DMS53 (cell line): Measurements from ENCODE around the gene METTL17.
"Not testable (repeated sequence)": the region's sequence is repeated elsewhere in the genome, so short reads cannot be mapped to it uniquely, and the experiment has no call there.

ENCODE experiments used
- DNase-seq: peaks from one replicate; lab custom pipeline; 2025; lab: John Stamatoyannopoulos, UW

The METTL17 gene

GRCh38 chr14:20989787-20990600 lies at the start of gene METTL17:
Gene METTL17, plus strand, starts transcription at chr14:20989980. Its CDS starts 23 bp downstream, at chr14:20990003.
- peak; percentile 85 for DNase-seq

- DNase-seq = not testable (repeated sequence)
These were observed 44.6 kb upstream of the METTL17 start for GRCh38 chr14:20945146-20945545.

GRCh38 chr14:20946707-20947106 lies 43.1 kb upstream of the METTL17 start:
- DNase-seq = not testable (repeated sequence)

DNA sequence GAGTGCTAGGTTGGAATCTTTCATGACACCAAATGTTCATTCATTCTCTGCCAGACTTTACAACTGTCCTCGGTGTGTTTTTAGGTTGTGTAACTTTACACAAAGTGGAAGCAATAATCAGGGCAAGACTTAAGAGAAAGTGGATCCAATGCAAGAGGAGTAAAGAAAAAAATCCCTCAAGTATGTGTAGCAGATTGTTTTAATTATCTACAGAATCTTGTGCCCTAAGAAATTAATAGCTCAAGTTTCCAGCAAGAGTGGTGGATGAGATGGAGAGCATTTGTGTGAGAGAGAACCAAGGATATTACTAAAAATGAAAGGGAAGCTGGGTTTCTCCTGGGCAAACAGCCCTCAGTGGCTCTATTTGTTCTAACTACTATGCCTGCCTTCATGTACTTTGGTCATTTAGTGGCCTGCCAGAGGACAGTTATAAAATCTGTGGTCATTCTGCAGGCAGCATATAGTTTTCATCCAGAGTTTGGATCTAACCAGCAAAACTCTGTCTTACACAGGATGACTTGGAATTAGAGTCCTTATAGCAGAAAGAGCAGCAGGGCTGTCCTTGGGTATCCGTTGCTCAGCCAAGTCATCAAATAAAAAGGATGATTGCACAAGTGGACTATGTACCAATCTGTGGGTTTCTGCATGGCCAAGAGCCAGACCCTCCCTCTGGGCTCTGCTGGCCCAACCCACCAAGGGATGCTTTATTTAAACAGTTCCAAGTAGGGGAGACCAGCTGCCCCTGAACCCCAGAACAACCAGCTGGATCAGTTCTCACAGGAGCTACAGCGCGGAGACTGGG lies 34.8 kb upstream of the METTL17 start, which contains the start of gene RNASE2:
RNASE2 (plus strand) TSS at position 752 of the 802 bp plus-strand sequence. CDS start 285 bp downstream, outside the sequence.
- not testable (repeated sequence) for DNase-seq

- not testable (repeated sequence) for DNase-seq
These were observed 34.3 kb upstream of the METTL17 start for GRCh38 chr14:20955538-20955873.

- DNase-seq = no peak
These were observed 33.3 kb upstream of the METTL17 start for GRCh38 chr14:20956376-20956976.

DNA sequence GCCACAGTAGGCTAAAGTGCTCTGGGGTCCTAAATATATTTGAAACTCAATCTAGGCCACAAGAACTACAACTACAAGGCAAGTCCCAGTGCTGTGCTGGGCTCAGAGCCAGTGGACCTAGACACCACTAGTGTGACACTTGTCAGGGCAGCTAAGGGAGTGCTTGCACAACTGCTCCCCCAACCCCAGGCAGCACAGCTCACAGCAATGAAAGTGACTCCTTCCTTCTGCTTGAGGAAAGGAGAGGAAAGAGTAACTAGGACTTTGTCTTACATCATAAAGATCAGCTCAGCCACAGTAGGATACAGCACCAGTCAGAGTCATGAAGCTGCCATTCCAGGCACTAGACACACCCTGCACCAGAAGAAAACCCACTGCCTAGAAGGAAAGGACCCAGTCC lies 30.8 kb upstream of the METTL17 start:
- not testable (repeated sequence) for DNase-seq

GRCh38 chr14:20969336-20969735 lies 20.4 kb upstream of the METTL17 start:
- no peak for DNase-seq

DNA sequence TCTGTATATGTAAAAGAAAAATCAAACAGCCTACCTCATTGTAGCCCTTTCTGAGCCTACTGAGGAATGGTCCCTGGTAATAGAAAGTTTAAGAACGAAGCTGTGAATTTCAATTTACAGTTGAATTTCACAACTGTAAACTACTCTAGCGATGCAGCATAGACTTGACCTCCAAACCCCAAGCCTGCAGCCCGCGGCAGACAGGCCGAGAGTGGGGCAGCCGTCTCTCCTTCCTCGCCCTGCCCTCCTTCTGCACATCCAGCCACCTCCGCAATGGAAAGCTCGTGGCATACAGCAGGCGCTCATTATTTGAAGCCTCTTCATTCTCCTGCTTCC lies 19.2 kb upstream of the METTL17 start:
- DNase-seq = no peak

DNA sequence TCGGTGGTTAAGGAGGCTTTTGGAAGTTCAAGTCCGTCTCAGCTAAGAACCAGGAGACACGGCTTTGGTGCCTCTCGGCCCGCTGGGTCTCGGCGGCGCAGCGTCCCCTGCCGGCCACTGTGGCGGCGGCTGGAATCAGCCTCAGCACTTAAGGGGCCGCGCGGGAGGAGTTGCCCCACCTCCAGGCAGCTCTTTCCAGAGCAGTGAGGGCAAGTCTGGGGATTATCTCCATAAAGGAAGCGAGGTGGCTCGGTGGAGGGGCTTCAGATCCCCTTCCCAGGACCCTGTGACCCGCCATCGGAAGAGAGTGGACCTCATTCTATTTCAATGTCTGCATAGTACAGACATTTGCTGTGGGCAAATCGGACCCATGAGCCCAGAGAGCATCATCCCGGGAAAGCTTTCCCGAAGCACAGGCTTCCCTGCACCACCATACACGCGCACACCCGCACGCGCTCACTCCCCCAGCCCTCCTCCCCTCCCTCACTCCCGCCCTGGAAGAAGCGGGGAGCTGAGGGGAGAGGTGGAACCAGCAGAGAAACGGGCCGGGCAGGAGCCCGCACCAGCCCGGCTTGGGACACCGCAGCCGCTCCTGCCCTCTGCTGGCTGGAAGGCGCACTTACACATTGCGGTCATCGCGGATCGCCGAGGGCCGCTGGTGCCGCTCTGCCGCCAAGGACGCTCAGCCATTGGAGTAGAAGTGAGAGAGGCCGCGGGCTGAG lies 18.6 kb upstream of the METTL17 start:
- peak; percentile 69 for DNase-seq

- no peak for DNase-seq
These were observed 18.1 kb upstream of the METTL17 start for GRCh38 chr14:20971705-20972021.

- no peak for DNase-seq
These were observed 16.3 kb upstream of the METTL17 start for GRCh38 chr14:20973501-20973900.

GRCh38 chr14:20976291-20976690 lies 13.5 kb upstream of the METTL17 start:
- DNase-seq = no peak

- no peak for DNase-seq
These were observed 11.1 kb upstream of the METTL17 start for GRCh38 chr14:20978687-20979086.

GRCh38 chr14:20980906-20981305 lies 8.9 kb upstream of the METTL17 start:
- no peak for DNase-seq

DNA sequence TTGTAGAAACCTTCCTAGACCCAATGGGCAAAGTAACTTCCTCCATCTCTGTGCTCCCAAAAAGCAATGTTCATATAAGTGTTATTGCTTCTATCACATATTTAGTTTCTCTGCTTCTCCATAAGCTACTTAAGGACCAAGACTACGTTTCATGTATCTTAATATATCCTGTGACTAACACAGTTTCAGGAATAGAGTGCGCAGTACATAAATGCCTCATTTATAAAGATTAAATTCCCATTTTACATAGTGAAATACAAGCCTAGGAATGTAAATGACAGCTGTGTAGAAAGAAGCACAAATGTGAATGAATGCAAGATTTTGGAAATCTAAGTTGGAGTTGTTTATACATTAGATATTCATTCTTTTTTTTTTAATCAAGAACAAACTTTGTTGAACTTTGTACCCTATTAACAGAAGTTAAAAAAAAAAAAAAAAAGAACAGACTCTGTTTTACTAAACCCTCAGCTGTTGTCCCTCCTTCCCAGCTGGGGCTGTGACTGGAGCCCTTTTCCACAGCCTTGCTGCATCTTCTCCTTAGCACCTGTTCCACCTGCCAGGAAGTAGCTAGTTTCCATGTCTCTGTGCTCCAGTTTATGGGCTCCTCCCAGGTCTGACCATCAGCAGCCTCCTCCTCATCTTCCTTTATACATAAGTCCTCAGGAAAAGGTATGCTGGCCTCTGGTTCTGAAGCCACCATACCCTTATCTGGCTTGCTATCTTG lies 7.0 kb upstream of the METTL17 start:
- DNase-seq = no peak

DNA sequence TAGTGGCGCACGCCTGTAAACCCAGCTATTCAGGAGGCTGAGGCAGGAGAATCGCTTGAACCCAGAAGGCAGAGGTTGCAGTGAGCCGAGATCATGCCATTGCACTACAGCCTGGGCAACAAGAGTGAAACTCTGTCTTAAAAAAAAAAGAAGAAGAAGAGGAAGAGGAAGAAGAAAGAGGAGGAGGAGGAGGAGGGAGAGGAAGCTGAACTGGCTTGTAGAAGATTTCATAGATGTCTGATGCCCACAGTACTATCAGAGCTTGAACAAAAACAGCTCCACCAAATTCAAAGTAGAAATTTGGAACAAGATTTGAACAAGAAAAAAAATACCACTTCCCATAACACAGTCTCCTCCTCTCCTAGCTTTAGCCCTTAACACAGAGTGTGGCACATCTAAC lies 4.1 kb upstream of the METTL17 start:
- DNase-seq = not testable (repeated sequence)

GRCh38 chr14:20986811-20987210 lies 3.0 kb upstream of the METTL17 start:
- DNase-seq = peak; percentile 9

GRCh38 chr14:20988717-20989470 lies 886 bp upstream of the METTL17 start:
- DNase-seq = no peak

DNA sequence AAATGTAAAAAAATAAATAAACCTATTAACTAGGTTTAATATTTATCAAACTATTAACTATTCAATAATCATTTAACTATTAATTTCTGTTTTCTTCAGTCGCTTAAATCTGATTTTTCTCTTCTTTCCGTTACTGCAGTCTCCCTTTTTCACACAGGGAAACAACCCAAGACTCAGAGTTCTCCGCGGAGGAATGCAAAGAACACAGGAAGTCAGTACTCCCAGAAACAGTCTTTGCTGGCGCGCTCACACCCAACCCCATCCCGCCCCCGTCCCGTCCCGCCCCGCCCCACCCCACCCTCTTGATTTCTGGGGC lies 351 bp upstream of the METTL17 start:
- no peak for DNase-seq

- no peak for DNase-seq
These were observed 6.7 kb downstream of the METTL17 start for GRCh38 chr14:20996521-20996920.
